Mononuclear cell (primary cell): Measurements from ENCODE around the gene USP32. TPM values are rescaled to one million over a fixed set of nuclear protein-coding genes. Genes with fewer than 3 reads are reported as not detected.
"Not testable (repeated sequence)": the region's sequence is repeated elsewhere in the genome, so short reads cannot be mapped to it uniquely, and the experiment has no call there.

Experiments
- H3K27me3 ChIP-seq: 2 replicates; pipeline ENCODE4 v1.6.0; 2011; ENCODE audit warnings: low read length, control low read depth; ENCODE audit not compliant: insufficient read depth
- H3K4me1 ChIP-seq: 2 replicates; pipeline ENCODE4 v1.5.1; 2011; ENCODE audit warnings: mild to moderate bottlenecking, low read length, control low read depth; ENCODE audit not compliant: insufficient read depth
- H3K4me3 ChIP-seq: 2 replicates; pipeline ENCODE4 v1.5.1; 2011; ENCODE audit warnings: mild to moderate bottlenecking, low read length, moderate library complexity
- H3K9me3 ChIP-seq: 2 replicates; pipeline ENCODE4 v1.5.1; 2011; ENCODE audit warnings: low read depth, mild to moderate bottlenecking, control low read depth, low read length
- total RNA-seq: library from RNA; depleted of rRNA; stranded (reverse); fragments of >200 nt; gene quantifications from one replicate; pipeline ENCODE4 v1.2.3, GENCODE V29; 2012

Gene USP32
- total RNA-seq, 1 donor, result 35.8 TPM

- Histone ChIP-seq H3K4me1 (peaks cover 86% of the 10 kb centered on the region), H3K4me3 (no peak overlapping the region), H3K9me3 (no peaks in the 10 kb centered on the region), H3K27me3 (no peaks in the 10 kb centered on the region)
Observed at GRCh38 chr17:60393840-60394723, 2.1 kb upstream of the USP32 start.

GRCh38 chr17:60392845-60393702 is 1.1 kb upstream of the USP32 start:
- no peaks in the 10 kb centered on the region for H3K9me3 ChIP-seq
- H3K27me3 ChIP-seq, result no peaks in the 10 kb centered on the region
- H3K4me3 ChIP-seq, result peak overlapping the region; percentile 82
- peaks cover 81% of the 10 kb centered on the region for H3K4me1 ChIP-seq

GRCh38 chr17:60391471-60392041 is 377 bp downstream of the USP32 start:
- Histone ChIP-seq H3K4me3 (peak overlapping the region; percentile 82), H3K4me1 (peaks cover 68% of the 10 kb centered on the region), H3K27me3 (no peaks in the 10 kb centered on the region), H3K9me3 (no peaks in the 10 kb centered on the region)

- H3K4me3 ChIP-seq, result peak overlapping the region; percentile 82
- no peaks in the 10 kb centered on the region for H3K9me3 ChIP-seq
- H3K27me3 ChIP-seq, result no peaks in the 10 kb centered on the region
- H3K4me1 ChIP-seq, result peaks cover 68% of the 10 kb centered on the region
Observed at GRCh38 chr17:60390925-60391470, 935 bp downstream of the USP32 start.

- peak overlapping the region; percentile 82 for H3K4me3 ChIP-seq
Observed at GRCh38 chr17:60390186-60390585, 1.7 kb downstream of the USP32 start.

GRCh38 chr17:60388742-60389141 is 3.2 kb downstream of the USP32 start:
- no peaks in the 10 kb centered on the region for H3K9me3 ChIP-seq
- no peaks in the 10 kb centered on the region for H3K27me3 ChIP-seq
- H3K4me1 ChIP-seq, result peaks cover 67% of the 10 kb centered on the region

More at GRCh38 chr17:60390186-60390585, 1.7 kb downstream of the USP32 start:
- no peaks in the 10 kb centered on the region for H3K9me3 ChIP-seq
- peaks cover 67% of the 10 kb centered on the region for H3K4me1 ChIP-seq
- no peaks in the 10 kb centered on the region for H3K27me3 ChIP-seq

GRCh38 chr17:60387666-60388065 is 4.3 kb downstream of the USP32 start:
- H3K27me3 ChIP-seq, result no peaks in the 10 kb centered on the region
- peaks cover 66% of the 10 kb centered on the region for H3K4me1 ChIP-seq
- no peaks in the 10 kb centered on the region for H3K9me3 ChIP-seq
- no peak overlapping the region for H3K4me3 ChIP-seq

More at GRCh38 chr17:60388742-60389141, 3.2 kb downstream of the USP32 start:
- H3K4me3 ChIP-seq, result no peak overlapping the region

GRCh38 chr17:60386147-60387058 is 5.5 kb downstream of the USP32 start:
- Histone ChIP-seq H3K9me3 (no peaks in the 10 kb centered on the region), H3K4me1 (peaks cover 64% of the 10 kb centered on the region), H3K27me3 (no peaks in the 10 kb centered on the region), H3K4me3 (no peak overlapping the region)

- not testable (repeated sequence) for H3K4me3 ChIP-seq, H3K9me3 ChIP-seq, H3K27me3 ChIP-seq
- peaks cover 51% of the 10 kb centered on the region for H3K4me1 ChIP-seq
Observed at GRCh38 chr17:60384921-60385320, 7.0 kb downstream of the USP32 start.

GRCh38 chr17:60383379-60383778 is 8.6 kb downstream of the USP32 start:
- H3K27me3 ChIP-seq, result no peaks in the 10 kb centered on the region

GRCh38 chr17:60381958-60382357 is 10.0 kb downstream of the USP32 start:
- Histone ChIP-seq H3K4me1 (peaks cover 38% of the 10 kb centered on the region), H3K9me3 (no peaks in the 10 kb centered on the region), H3K4me3 (no peak overlapping the region), H3K27me3 (no peaks in the 10 kb centered on the region)

More at GRCh38 chr17:60383379-60383778, 8.6 kb downstream of the USP32 start:
- Histone ChIP-seq H3K4me3 (no peak overlapping the region), H3K4me1 (peaks cover 38% of the 10 kb centered on the region), H3K9me3 (no peaks in the 10 kb centered on the region)

GRCh38 chr17:60379461-60379860 is 12.5 kb downstream of the USP32 start:
- peaks cover 17% of the 10 kb centered on the region for H3K4me1 ChIP-seq
- H3K4me3 ChIP-seq, H3K27me3 ChIP-seq, H3K9me3 ChIP-seq: not testable (repeated sequence)

- not testable (repeated sequence) for H3K9me3 ChIP-seq, H3K27me3 ChIP-seq, H3K4me1 ChIP-seq, H3K4me3 ChIP-seq
Observed at GRCh38 chr17:60378187-60378586, 13.7 kb downstream of the USP32 start.
